Measurements from ENCODE around the gene ADAMTS9.

DNA sequence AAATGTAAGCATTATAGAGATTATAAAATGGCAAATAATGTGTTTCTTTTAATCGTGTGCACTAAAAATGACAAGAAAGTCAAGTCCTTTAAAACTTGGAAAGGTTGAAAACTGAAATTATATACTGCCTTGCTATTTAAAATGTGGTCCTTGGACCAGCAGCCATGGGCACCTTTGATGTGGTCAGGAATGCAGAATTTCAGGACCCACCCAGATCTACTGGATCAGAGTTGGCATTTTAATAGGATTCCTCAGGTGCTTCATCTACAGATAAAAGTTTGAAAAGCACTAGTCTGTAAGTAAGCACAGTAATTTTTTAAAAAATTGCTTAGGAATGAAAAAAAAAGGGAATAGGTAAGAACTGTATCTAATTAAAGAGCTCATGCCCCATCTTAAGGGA is 55.8 kb downstream of the ADAMTS9 start:
- no peak for TF ChIP-seq POLR2A (IDR thresholded peaks at IDR 0.05)
- TF ChIP-seq, protein P1, sequence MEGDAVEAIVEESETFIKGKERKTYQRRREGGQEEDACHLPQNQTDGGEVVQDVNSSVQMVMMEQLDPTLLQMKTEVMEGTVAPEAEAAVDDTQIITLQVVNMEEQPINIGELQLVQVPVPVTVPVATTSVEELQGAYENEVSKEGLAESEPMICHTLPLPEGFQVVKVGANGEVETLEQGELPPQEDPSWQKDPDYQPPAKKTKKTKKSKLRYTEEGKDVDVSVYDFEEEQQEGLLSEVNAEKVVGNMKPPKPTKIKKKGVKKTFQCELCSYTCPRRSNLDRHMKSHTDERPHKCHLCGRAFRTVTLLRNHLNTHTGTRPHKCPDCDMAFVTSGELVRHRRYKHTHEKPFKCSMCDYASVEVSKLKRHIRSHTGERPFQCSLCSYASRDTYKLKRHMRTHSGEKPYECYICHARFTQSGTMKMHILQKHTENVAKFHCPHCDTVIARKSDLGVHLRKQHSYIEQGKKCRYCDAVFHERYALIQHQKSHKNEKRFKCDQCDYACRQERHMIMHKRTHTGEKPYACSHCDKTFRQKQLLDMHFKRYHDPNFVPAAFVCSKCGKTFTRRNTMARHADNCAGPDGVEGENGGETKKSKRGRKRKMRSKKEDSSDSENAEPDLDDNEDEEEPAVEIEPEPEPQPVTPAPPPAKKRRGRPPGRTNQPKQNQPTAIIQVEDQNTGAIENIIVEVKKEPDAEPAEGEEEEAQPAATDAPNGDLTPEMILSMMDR (IDR thresholded peaks at IDR 0.05 in 4 of 5, conservative IDR thresholded peaks at IDR 0.05 in 1 of 5), result no peak
